Measurements from ENCODE around the gene FIGNL1.

Gene FIGNL1

DNA sequence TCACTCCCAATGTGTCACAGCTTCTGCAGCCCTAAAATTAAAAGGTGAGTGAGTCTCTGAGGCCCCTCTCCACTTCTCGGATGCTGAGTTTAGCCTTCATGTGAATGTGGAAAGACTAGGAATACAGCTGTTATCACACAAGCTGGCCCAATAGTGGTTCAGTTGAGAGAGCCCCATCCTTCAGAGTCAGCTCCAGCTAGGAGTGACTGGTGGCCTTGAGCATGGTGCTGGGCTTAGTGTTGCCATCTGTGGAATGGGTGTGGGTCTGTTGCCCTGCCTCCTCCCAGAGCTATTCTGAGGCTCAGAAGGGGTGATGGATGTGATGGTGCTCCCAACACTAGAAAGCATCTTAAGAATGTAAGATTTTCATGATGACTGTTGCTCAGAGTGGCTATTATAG is 55.8 kb downstream of the FIGNL1 start:
- DNase-seq, result no peak
